IMR-90 (cell line): ENCODE data around the gene ITGA1.

Experiments used
- BHLHE40 ChIP-seq: fragments of 150-350 bp; IDR thresholded peaks from 2 replicates; pipeline ENCODE4 v1.6.1; 2016; ENCODE audit warnings: mild to moderate bottlenecking, low read depth, low read length
- TF ChIP-seq, protein P1 (sequence below): conservative IDR thresholded peaks from 2 replicates; pipeline ENCODE4 v1.5.1; 2012; ENCODE audit warnings: mild to moderate bottlenecking, low read depth, low read length, improper control_type of control experiment

DNA sequence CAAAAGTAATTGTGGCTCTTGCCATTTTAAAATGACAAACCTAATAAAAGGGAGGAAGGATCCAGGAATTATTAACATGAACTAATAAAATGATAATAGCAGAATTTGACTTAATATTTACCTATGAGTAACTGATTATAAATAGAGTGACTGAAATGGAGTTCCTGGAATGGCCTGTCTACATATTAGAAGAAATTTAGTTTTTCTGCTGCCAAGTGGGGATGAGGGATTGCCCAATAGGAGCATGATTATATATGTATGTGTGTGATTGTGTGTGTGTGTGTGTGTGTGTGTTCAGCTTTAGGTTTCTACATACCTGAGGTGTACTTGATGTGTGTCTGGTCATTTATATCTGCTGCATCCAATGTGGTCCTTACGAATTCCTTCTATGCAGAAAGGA is 36.6 kb upstream of the ITGA1 start:
- no peak for TF ChIP-seq BHLHE40
- TF ChIP-seq, protein P1, sequence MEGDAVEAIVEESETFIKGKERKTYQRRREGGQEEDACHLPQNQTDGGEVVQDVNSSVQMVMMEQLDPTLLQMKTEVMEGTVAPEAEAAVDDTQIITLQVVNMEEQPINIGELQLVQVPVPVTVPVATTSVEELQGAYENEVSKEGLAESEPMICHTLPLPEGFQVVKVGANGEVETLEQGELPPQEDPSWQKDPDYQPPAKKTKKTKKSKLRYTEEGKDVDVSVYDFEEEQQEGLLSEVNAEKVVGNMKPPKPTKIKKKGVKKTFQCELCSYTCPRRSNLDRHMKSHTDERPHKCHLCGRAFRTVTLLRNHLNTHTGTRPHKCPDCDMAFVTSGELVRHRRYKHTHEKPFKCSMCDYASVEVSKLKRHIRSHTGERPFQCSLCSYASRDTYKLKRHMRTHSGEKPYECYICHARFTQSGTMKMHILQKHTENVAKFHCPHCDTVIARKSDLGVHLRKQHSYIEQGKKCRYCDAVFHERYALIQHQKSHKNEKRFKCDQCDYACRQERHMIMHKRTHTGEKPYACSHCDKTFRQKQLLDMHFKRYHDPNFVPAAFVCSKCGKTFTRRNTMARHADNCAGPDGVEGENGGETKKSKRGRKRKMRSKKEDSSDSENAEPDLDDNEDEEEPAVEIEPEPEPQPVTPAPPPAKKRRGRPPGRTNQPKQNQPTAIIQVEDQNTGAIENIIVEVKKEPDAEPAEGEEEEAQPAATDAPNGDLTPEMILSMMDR = no peak
